HG03432 (cell line): ENCODE measurements around the gene MYCBP.
"Not testable (repeated sequence)": the region's sequence is repeated elsewhere in the genome, so short reads cannot be mapped to it uniquely, and the experiment has no call there.

Experiments
- ATAC-seq: cut with Tn5 transposase; IDR thresholded peaks from one replicate; pipeline ENCODE4 v1.9.1; 2021; ENCODE audit warnings: mild to moderate bottlenecking, moderate library complexity; ENCODE audit not compliant: unreplicated experiment

Gene MYCBP

GRCh38 chr1:38873027-38873969, at the start of gene MYCBP:
Gene MYCBP, minus strand, starts transcription at chr1:38873348. Its CDS starts 43 bp downstream, at chr1:38873305.
- ATAC-seq = peak; percentile 94

GRCh38 chr1:38919130-38919529, 46.0 kb upstream of the MYCBP start:
- ATAC-seq = no peak

- ATAC-seq = no peak
These were observed 45.4 kb upstream of the MYCBP start for GRCh38 chr1:38918568-38918967.

- ATAC-seq = no peak
These were observed 44.6 kb upstream of the MYCBP start for GRCh38 chr1:38917772-38918171.

GRCh38 chr1:38917337-38917736, 44.2 kb upstream of the MYCBP start:
- ATAC-seq = no peak

- no peak for ATAC-seq
These were observed 42.3 kb upstream of the MYCBP start for GRCh38 chr1:38915352-38915948.

- ATAC-seq = not testable (repeated sequence)
These were observed 41.8 kb upstream of the MYCBP start for GRCh38 chr1:38914908-38915307.

GRCh38 chr1:38908821-38909220, 35.7 kb upstream of the MYCBP start:
- no peak for ATAC-seq

GRCh38 chr1:38905985-38906384, 32.8 kb upstream of the MYCBP start:
- ATAC-seq = no peak

GRCh38 chr1:38899560-38899959, 26.4 kb upstream of the MYCBP start:
- ATAC-seq = no peak

GRCh38 chr1:38898653-38899230, 25.6 kb upstream of the MYCBP start:
- ATAC-seq = no peak

GRCh38 chr1:38896169-38896568, 23.0 kb upstream of the MYCBP start:
- no peak for ATAC-seq

GRCh38 chr1:38892976-38893375, 19.8 kb upstream of the MYCBP start:
- no peak for ATAC-seq

- ATAC-seq = no peak
These were observed 18.6 kb upstream of the MYCBP start for GRCh38 chr1:38891753-38892152.

GRCh38 chr1:38889589-38889988, 16.4 kb upstream of the MYCBP start:
- no peak for ATAC-seq

- no peak for ATAC-seq
These were observed 15.5 kb upstream of the MYCBP start for GRCh38 chr1:38888423-38889333.

- ATAC-seq = no peak
These were observed 11.9 kb upstream of the MYCBP start for GRCh38 chr1:38885092-38885491.

GRCh38 chr1:38881487-38881886, 8.3 kb upstream of the MYCBP start, which contains the start of gene GJA9:
Gene GJA9, minus strand, starts transcription at chr1:38881587. Its CDS starts 5,489 bp downstream, at chr1:38876098.
- no peak for ATAC-seq

- ATAC-seq = no peak
These were observed 2.7 kb upstream of the MYCBP start for GRCh38 chr1:38875811-38876210.

- ATAC-seq = peak; percentile 31
These were observed 634 bp downstream of the MYCBP start for GRCh38 chr1:38872401-38873026.
